BE2C (cell line): Measurements from ENCODE around the gene ATP7A.
"Not testable (repeated sequence)": the region's sequence is repeated elsewhere in the genome, so short reads cannot be mapped to it uniquely, and the experiment has no call there.

ENCODE experiments used
- DNase-seq: peaks from one replicate; pipeline ENCODE4 v3.0.0-alpha.2; 2020
- H3K27me3 ChIP-seq: fragments of 250-450 bp; sonication (Bioruptor Pico); 2 replicates; pipeline ENCODE4 v1.5.1; 2020; ENCODE audit warnings: mild to moderate bottlenecking
- H3K36me3 ChIP-seq: fragments of 250-450 bp; sonication (Bioruptor Pico); 2 replicates; pipeline ENCODE4 v1.5.1; 2020; ENCODE audit warnings: mild to moderate bottlenecking
- H3K4me1 ChIP-seq: fragments of 250-450 bp; sonication (Bioruptor Pico); 2 replicates; pipeline ENCODE4 v1.5.1; 2020
- H3K4me3 ChIP-seq: 2 replicates; pipeline ENCODE4 v1.5.1; 2011; ENCODE audit warnings: low read depth, low read length
- H3K9me3 ChIP-seq: fragments of 250-450 bp; sonication (Bioruptor Pico); 2 replicates; pipeline ENCODE4 v1.5.1; 2020
- CTCF ChIP-seq: IDR thresholded peaks from 2 replicates; pipeline ENCODE4 v1.5.1; 2012; ENCODE audit warnings: mild to moderate bottlenecking, low read depth, low read length

Gene ATP7A

GRCh38 chrX:78074088-78074487 is 163.6 kb downstream of the ATP7A start:
- Histone ChIP-seq H3K27me3 (no peaks in the 10 kb centered on the region), H3K4me1 (no peaks in the 10 kb centered on the region), H3K9me3 (no peaks in the 10 kb centered on the region), H3K4me3 (no peak overlapping the region), H3K36me3 (no peaks in the 10 kb centered on the region)
- no peak for TF ChIP-seq CTCF
- no peak for DNase-seq

- Histone ChIP-seq H3K4me3 (no peak overlapping the region), H3K27me3 (no peaks in the 10 kb centered on the region), H3K4me1 (no peaks in the 10 kb centered on the region), H3K9me3 (no peaks in the 10 kb centered on the region), H3K36me3 (no peaks in the 10 kb centered on the region)
- DNase-seq, result no peak
- no peak for TF ChIP-seq CTCF
Observed at GRCh38 chrX:78075787-78076389, 165.4 kb downstream of the ATP7A start.

- not testable (repeated sequence) for H3K27me3 ChIP-seq, H3K4me1 ChIP-seq, H3K9me3 ChIP-seq, DNase-seq, H3K4me3 ChIP-seq, H3K36me3 ChIP-seq
Observed at GRCh38 chrX:78081413-78081812, 170.9 kb downstream of the ATP7A start.

- Histone ChIP-seq H3K9me3 (no peaks in the 10 kb centered on the region), H3K36me3 (no peaks in the 10 kb centered on the region), H3K27me3 (no peaks in the 10 kb centered on the region), H3K4me3 (no peak overlapping the region), H3K4me1 (no peaks in the 10 kb centered on the region)
- peak; percentile 42 for TF ChIP-seq CTCF
- DNase-seq, result peak; percentile 19
Observed at GRCh38 chrX:78092296-78092695, 181.8 kb downstream of the ATP7A start.

- no peak for TF ChIP-seq CTCF
- no peak for DNase-seq
- no peaks in the 10 kb centered on the region for H3K27me3 ChIP-seq
- no peaks in the 10 kb centered on the region for H3K36me3 ChIP-seq
- H3K4me3 ChIP-seq, result no peak overlapping the region
- no peaks in the 10 kb centered on the region for H3K4me1 ChIP-seq
- H3K9me3 ChIP-seq, result no peaks in the 10 kb centered on the region
Observed at GRCh38 chrX:78098108-78098507, 187.6 kb downstream of the ATP7A start.
